SK-N-SH (cell line): ENCODE results near the gene CA5A. TPM values are rescaled to one million over a fixed set of nuclear protein-coding genes. Genes with fewer than 3 reads are reported as not detected.
"Not testable (repeated sequence)": the region's sequence is repeated elsewhere in the genome, so short reads cannot be mapped to it uniquely, and the experiment has no call there.

Experiments
- CTCF ChIA-PET: fragments of 300-600, 350-600 bp; formaldehyde crosslinking; extraction: SDS; loops from one replicate; lab custom pipeline; 2021; lab: Yijun Ruan, JAX
- POLR2A ChIA-PET: fragments of 350-600 bp; sonication (Branson Sonifier 250); formaldehyde crosslinking; extraction: SDS; loops from one replicate; lab custom pipeline; 2020; ENCODE audit warnings: antibody characterized with exemption, inconsistent platforms; lab: Yijun Ruan, JAX
- DNase-seq: peaks from one replicate; pipeline ENCODE4 v3.0.0; 2012
- H2AFZ ChIP-seq: fragments of 200-600 bp; sonication (generic); 2 replicates; pipeline ENCODE4 v1.8.1; 2016; ENCODE audit warnings: antibody characterized with exemption, mild to moderate bottlenecking, low read depth
- H3F3A ChIP-seq: fragments of 200-600 bp; sonication (generic); replicated peaks from 2 replicates; pipeline ENCODE3; 2016; ENCODE audit warnings: antibody characterized with exemption, mild to moderate bottlenecking; ENCODE audit not compliant: insufficient read depth
- H3K27ac ChIP-seq, 2 experiments: fragments of 200-500 bp in 1 of 2; fragments of 200-600 bp in 1 of 2; sonication (Bioruptor generic) in 1 of 2; sonication (generic), shearing (Covaris generic) in 1 of 2; 2 replicates each; pipeline versions ENCODE4 v1.5.1 to v1.6.1; 2014 to 2016; ENCODE audit warnings: low read depth in 2 of 2, inconsistent platforms in 1 of 2, low read length in 1 of 2, mild to moderate bottlenecking in 1 of 2, mixed read lengths in 1 of 2
- H3K27me3 ChIP-seq: fragments of 200-600 bp; sonication (generic), shearing (Covaris generic); 2 replicates; pipeline ENCODE4 v1.6.1; 2016; ENCODE audit warnings: mixed run types; ENCODE audit not compliant: insufficient read depth
- H3K36me3 ChIP-seq, 2 experiments: fragments of 200-500 bp in 1 of 2; fragments of 200-600 bp in 1 of 2; sonication (Bioruptor generic) in 1 of 2; sonication (generic) in 1 of 2; replicated peaks in 1 of 2; 2 replicates each; pipeline versions ENCODE3 to v1.5.1; 2014 to 2016; ENCODE audit warnings: low read length in 1 of 2, mild to moderate bottlenecking in 1 of 2; ENCODE audit not compliant: insufficient read depth in 2 of 2, control insufficient read depth in 1 of 2
- H3K4me1 ChIP-seq, 2 experiments: fragments of 200-500 bp in 1 of 2; fragments of 200-600 bp in 1 of 2; sonication (Bioruptor generic) in 1 of 2; sonication (generic), shearing (Covaris generic) in 1 of 2; 2 replicates each; pipeline versions ENCODE4 v1.5.1 to v1.6.1; 2014 to 2016; ENCODE audit warnings: low read depth in 1 of 2, low read length in 1 of 2, mixed run types in 1 of 2; ENCODE audit not compliant: insufficient read depth in 2 of 2, control insufficient read depth in 1 of 2
- H3K4me2 ChIP-seq: fragments of 200-600 bp; sonication (generic), shearing (Covaris generic); 2 replicates; pipeline ENCODE4 v1.6.1; 2017; ENCODE audit warnings: mixed run types
- H3K4me3 ChIP-seq, 2 experiments: fragments of 200-500 bp in 1 of 2; fragments of 200-600 bp in 1 of 2; sonication (Bioruptor generic) in 1 of 2; sonication (generic), shearing (Covaris generic) in 1 of 2; 2 replicates each; pipeline versions ENCODE4 v1.5.1 to v1.8.1; 2014 to 2016; ENCODE audit warnings: low read depth in 2 of 2, inconsistent platforms in 1 of 2, low read length in 1 of 2, mild to moderate bottlenecking in 1 of 2, mixed read lengths in 1 of 2, moderate library complexity in 1 of 2
- H3K79me2 ChIP-seq: fragments of 200-600 bp; sonication (generic); 2 replicates; pipeline ENCODE4 v1.8.1; 2017; ENCODE audit warnings: mild to moderate bottlenecking; ENCODE audit not compliant: insufficient read depth
- H3K9ac ChIP-seq: fragments of 200-600 bp; sonication (generic); 2 replicates; pipeline ENCODE4 v1.6.1; 2017; ENCODE audit warnings: mixed run types
- H3K9me2 ChIP-seq: fragments of 200-600 bp; sonication (generic); 2 replicates; pipeline ENCODE4 v1.6.1; 2017; ENCODE audit warnings: mixed run types
- H3K9me3 ChIP-seq: fragments of 200-600 bp; sonication (generic); 2 replicates; pipeline ENCODE4 v1.6.1; 2017; ENCODE audit warnings: mixed run types, mild to moderate bottlenecking, moderate library complexity
- H4K20me1 ChIP-seq: fragments of 200-600 bp; sonication (generic); 2 replicates; pipeline ENCODE4 v1.6.1; 2017; ENCODE audit warnings: mild to moderate bottlenecking, mixed run types; ENCODE audit not compliant: insufficient read depth
- IRF3 ChIP-seq: fragments of 150-350 bp; IDR thresholded peaks from 2 replicates; pipeline ENCODE4 v1.6.1; 2016; ENCODE audit warnings: mild to moderate bottlenecking, low read depth, low read length
- MAX ChIP-seq: IDR thresholded peaks from 2 replicates; pipeline ENCODE4 v1.4.0; 2012; ENCODE audit warnings: low read depth
- MEF2A ChIP-seq: IDR thresholded peaks from 2 replicates; pipeline ENCODE4 v1.4.0; 2012; ENCODE audit warnings: low read depth, borderline replicate concordance
- TAF1 ChIP-seq: IDR thresholded peaks from 2 replicates; pipeline ENCODE4 v1.6.1; 2012; ENCODE audit warnings: low read depth, mild to moderate bottlenecking, low read length, moderate library complexity, borderline replicate concordance
- WGBS: methylation state at CpG from one replicate; pipeline ENCODE4 v1.1.6; 2017; ENCODE audit warnings: low lambda C conversion rate; 5-methylcytosine and 5-hydroxymethylcytosine counted together
- polyA plus RNA-seq, 3 experiments: library from polyadenylated mRNA; depleted of rRNA; stranded (reverse); fragments of >200 nt; gene quantifications; 2 replicates each; pipeline ENCODE4 v1.2.3, GENCODE V29; 2012
- TF ChIP-seq, protein P1 (sequence below): fragments of 200-600 bp; sonication (generic); IDR thresholded peaks from 2 replicates; pipeline ENCODE4 v1.6.1; 2017; ENCODE audit warnings: antibody characterized with exemption, mild to moderate bottlenecking, moderate library complexity

CA5A gene
- polyA plus RNA-seq, 1 of the 3 experiments (the other 2 are of a cell fraction), result not detected

- DNase-seq, result no peak
- Histone ChIP-seq H3F3A (no peaks in the 10 kb centered on the region), H3K36me3 (no peaks in the 10 kb centered on the region), H3K9me3 (no peaks in the 10 kb centered on the region), H3K4me2 (no peak overlapping the region), H3K27me3 (no peaks in the 10 kb centered on the region), H4K20me1 (no peaks in the 10 kb centered on the region), H3K27ac (no peak overlapping the region), H2AFZ (no peak overlapping the region), H3K9ac (no peak overlapping the region), H3K4me3 (no peak overlapping the region), H3K4me1 (no peaks in the 10 kb centered on the region; a peak in 1 of 4 replicates), H3K79me2 (no peaks in the 10 kb centered on the region), H3K9me2 (no peaks in the 10 kb centered on the region)
- TF ChIP-seq MEF2A (no peak), MAX (no peak), TAF1 (no peak), IRF3 (no peak)
- TF ChIP-seq, protein P1, sequence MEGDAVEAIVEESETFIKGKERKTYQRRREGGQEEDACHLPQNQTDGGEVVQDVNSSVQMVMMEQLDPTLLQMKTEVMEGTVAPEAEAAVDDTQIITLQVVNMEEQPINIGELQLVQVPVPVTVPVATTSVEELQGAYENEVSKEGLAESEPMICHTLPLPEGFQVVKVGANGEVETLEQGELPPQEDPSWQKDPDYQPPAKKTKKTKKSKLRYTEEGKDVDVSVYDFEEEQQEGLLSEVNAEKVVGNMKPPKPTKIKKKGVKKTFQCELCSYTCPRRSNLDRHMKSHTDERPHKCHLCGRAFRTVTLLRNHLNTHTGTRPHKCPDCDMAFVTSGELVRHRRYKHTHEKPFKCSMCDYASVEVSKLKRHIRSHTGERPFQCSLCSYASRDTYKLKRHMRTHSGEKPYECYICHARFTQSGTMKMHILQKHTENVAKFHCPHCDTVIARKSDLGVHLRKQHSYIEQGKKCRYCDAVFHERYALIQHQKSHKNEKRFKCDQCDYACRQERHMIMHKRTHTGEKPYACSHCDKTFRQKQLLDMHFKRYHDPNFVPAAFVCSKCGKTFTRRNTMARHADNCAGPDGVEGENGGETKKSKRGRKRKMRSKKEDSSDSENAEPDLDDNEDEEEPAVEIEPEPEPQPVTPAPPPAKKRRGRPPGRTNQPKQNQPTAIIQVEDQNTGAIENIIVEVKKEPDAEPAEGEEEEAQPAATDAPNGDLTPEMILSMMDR, result no peak
- POLR2A ChIA-PET, result no interaction called here
- 96% methylated on average over 20 of the region's 21 CpGs for WGBS
- CTCF ChIA-PET, result interaction anchor here (1.2 kb wide), 1 partner anchor 20 kb away, joined by 3 read pairs; no protein-coding TSS in a partner anchor
Observed at GRCh38 chr16:87891764-87892163, 44.6 kb downstream of the CA5A start.

GRCh38 chr16:87889762-87890161 is 46.6 kb downstream of the CA5A start:
- H3K79me2 ChIP-seq, H3K9ac ChIP-seq, H3K9me3 ChIP-seq, H3K4me2 ChIP-seq, POLR2A ChIA-PET, H3K4me3 ChIP-seq, H3K27ac ChIP-seq, H3K9me2 ChIP-seq, H2AFZ ChIP-seq, DNase-seq, H3K27me3 ChIP-seq, H3F3A ChIP-seq, H3K36me3 ChIP-seq, H4K20me1 ChIP-seq, H3K4me1 ChIP-seq: not testable (repeated sequence)
- CTCF ChIA-PET, result interaction anchor here (1.0 to 1.2 kb wide), 2 partner anchors 18 to 111 kb away, joined by 3 read pairs; no protein-coding TSS in a partner anchor
- WGBS, result 89% methylated on average over 9 of the region's 10 CpGs

GRCh38 chr16:87888346-87888745 is 48.0 kb downstream of the CA5A start:
- H3K9me3 ChIP-seq, H4K20me1 ChIP-seq, H3K4me1 ChIP-seq, H3K79me2 ChIP-seq, H3K4me2 ChIP-seq, H3K36me3 ChIP-seq, H3K9ac ChIP-seq, DNase-seq, H2AFZ ChIP-seq, H3K4me3 ChIP-seq, H3K9me2 ChIP-seq, H3K27me3 ChIP-seq, H3K27ac ChIP-seq, POLR2A ChIA-PET, H3F3A ChIP-seq: not testable (repeated sequence)
- CTCF ChIA-PET, result interaction anchor here (0.6 kb wide), 1 partner anchor 81 kb away, joined by 5 read pairs; no protein-coding TSS in a partner anchor
- 64% methylated on average over 3 of the region's 7 CpGs for WGBS

- WGBS, result 76% methylated on average over 8 of the region's 8 CpGs
- H3K4me1 ChIP-seq, H3K4me2 ChIP-seq, H3K9me2 ChIP-seq, H3K27ac ChIP-seq, H3K9me3 ChIP-seq, H3K27me3 ChIP-seq, H2AFZ ChIP-seq, H3F3A ChIP-seq, H4K20me1 ChIP-seq, H3K4me3 ChIP-seq, H3K79me2 ChIP-seq, POLR2A ChIA-PET, H3K36me3 ChIP-seq, DNase-seq, H3K9ac ChIP-seq: not testable (repeated sequence)
- CTCF ChIA-PET, result interaction anchor here (0.6 kb wide), 1 partner anchor 80 kb away, joined by 5 read pairs; no protein-coding TSS in a partner anchor
Observed at GRCh38 chr16:87887931-87888330, 48.4 kb downstream of the CA5A start.

DNA sequence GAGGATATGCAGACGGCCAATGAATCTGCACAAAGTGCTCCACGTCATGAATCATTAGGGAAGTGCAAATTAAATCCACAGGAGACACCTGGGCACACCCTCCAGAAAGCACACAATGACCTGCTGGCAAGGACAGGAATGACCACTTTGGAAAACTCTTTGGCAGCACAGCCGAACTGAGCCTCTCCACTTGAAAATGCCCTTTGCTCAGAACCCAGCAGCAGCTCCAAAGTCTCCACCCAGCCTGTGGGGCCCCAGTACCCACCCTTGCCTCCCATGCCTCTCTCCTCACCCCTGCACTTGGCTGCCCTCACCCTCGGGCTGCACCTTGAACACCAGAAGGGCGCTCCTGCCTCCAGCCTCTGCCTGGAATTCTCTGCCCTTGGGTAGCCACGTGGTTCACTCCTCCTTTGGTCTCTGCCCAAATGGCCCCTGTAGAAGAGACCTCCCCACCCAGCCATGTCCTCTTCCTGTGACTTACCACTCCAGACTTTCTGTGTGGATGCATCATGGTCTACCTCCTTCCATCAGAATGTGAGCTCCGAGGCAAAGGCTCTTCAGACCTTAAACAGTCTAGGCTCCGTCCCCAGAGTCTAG is 50.9 kb downstream of the CA5A start:
- DNase-seq, H3K4me3 ChIP-seq, H3K79me2 ChIP-seq, H2AFZ ChIP-seq, H3K27me3 ChIP-seq, H3K27ac ChIP-seq, H3K36me3 ChIP-seq, H3F3A ChIP-seq, H3K9ac ChIP-seq, POLR2A ChIA-PET, H3K4me2 ChIP-seq, CTCF ChIA-PET, H3K4me1 ChIP-seq, H3K9me3 ChIP-seq, H3K9me2 ChIP-seq, H4K20me1 ChIP-seq: not testable (repeated sequence)
- WGBS, result 39% methylated on average over 6 of the region's 8 CpGs
